Measurements from ENCODE around the gene CGNL1. TPM values are rescaled to one million over a fixed set of nuclear protein-coding genes. Genes with fewer than 3 reads are reported as not detected.
A peak's percentile ranks its signal among the peaks of the same experiment; 100 is the strongest.

The CGNL1 gene
- polyA plus RNA-seq, 2 of the 4 experiments (the other 2 are of a cell fraction) = 1.4 to 1.8 TPM

DNA sequence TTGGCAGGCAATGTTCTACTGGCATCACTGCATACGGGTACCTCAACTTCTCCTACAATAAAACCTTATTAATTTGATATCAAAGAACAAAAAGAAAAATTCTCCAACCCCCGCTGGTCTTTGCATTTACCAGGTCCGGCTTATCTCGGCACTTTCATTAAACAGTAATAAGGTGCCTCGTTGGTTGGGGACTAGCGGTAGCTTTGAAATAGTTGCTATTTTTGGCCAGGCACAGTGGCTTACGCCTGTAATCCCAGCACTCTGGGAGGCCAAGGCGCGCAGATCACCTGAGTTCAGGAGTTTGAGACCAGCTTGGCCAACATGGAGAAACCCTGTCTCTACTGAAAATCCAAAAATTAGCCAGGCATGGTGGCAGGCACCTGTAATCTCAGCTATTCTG, 32.0 kb upstream of the CGNL1 start:
- ATAC-seq (no peak), DNase-seq (ENCODE audit: low read depth in 1 of 2, low spot score in 1 of 2) (no peak), FAIRE-seq (no peak)
- no peak overlapping the region for H3K4me2 ChIP-seq
- H3K27ac ChIP-seq = no peak overlapping the region
- H3K4me1 ChIP-seq = 0 out of 3 replicates have a peak, but pooled peaks cover 4% of the 10 kb centered on the region
- H3K9me3 ChIP-seq = no peaks in the 10 kb centered on the region
- 87% methylated on average over 9 of the region's 9 CpGs for WGBS (ENCODE audit: missing lambda C conversion rate)
- POLR2A ChIA-PET = no interaction called here
- CTCF ChIA-PET = interaction anchor here (0.9 to 17.5 kb wide), 8 partner anchors 9 to 216 kb away, joined by 3 to 512 read pairs (median 104); partner anchors contain the start of gene CGNL1
- TF ChIP-seq, protein P1, sequence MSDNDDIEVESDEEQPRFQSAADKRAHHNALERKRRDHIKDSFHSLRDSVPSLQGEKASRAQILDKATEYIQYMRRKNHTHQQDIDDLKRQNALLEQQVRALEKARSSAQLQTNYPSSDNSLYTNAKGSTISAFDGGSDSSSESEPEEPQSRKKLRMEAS (IDR thresholded peaks at IDR 0.05) = no peak
- TF ChIP-seq, protein P2, sequence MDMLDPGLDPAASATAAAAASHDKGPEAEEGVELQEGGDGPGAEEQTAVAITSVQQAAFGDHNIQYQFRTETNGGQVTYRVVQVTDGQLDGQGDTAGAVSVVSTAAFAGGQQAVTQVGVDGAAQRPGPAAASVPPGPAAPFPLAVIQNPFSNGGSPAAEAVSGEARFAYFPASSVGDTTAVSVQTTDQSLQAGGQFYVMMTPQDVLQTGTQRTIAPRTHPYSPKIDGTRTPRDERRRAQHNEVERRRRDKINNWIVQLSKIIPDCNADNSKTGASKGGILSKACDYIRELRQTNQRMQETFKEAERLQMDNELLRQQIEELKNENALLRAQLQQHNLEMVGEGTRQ (IDR thresholded peaks at IDR 0.05) = no peak
- TF ChIP-seq EP300 (IDR thresholded peaks at IDR 0.05) (no peak), RAD21 (conservative IDR thresholded peaks at IDR 0.05 in 1 of 2, IDR thresholded peaks at IDR 0.05 in 1 of 2) (no peak), SMC3 (IDR thresholded peaks at IDR 0.05) (no peak), MYC (IDR thresholded peaks at IDR 0.05; ENCODE audit: borderline replicate concordance, low read length) (no peak), KDM1A (IDR thresholded peaks at IDR 0.05; ENCODE audit: low read depth) (no peak), EHF (CRISPR knock-in tag; IDR thresholded peaks at IDR 0.05) (no peak), FOSL2 (IDR thresholded peaks at IDR 0.05) (no peak), FOSL2 (CRISPR knock-in tag; IDR thresholded peaks at IDR 0.05) (no peak), HDAC2 (IDR thresholded peaks at IDR 0.05) (no peak), ZFP36 (IDR thresholded peaks at IDR 0.05; ENCODE audit: borderline replicate concordance, partially characterized antibody) (no peak)
- TF ChIP-seq, protein P3, sequence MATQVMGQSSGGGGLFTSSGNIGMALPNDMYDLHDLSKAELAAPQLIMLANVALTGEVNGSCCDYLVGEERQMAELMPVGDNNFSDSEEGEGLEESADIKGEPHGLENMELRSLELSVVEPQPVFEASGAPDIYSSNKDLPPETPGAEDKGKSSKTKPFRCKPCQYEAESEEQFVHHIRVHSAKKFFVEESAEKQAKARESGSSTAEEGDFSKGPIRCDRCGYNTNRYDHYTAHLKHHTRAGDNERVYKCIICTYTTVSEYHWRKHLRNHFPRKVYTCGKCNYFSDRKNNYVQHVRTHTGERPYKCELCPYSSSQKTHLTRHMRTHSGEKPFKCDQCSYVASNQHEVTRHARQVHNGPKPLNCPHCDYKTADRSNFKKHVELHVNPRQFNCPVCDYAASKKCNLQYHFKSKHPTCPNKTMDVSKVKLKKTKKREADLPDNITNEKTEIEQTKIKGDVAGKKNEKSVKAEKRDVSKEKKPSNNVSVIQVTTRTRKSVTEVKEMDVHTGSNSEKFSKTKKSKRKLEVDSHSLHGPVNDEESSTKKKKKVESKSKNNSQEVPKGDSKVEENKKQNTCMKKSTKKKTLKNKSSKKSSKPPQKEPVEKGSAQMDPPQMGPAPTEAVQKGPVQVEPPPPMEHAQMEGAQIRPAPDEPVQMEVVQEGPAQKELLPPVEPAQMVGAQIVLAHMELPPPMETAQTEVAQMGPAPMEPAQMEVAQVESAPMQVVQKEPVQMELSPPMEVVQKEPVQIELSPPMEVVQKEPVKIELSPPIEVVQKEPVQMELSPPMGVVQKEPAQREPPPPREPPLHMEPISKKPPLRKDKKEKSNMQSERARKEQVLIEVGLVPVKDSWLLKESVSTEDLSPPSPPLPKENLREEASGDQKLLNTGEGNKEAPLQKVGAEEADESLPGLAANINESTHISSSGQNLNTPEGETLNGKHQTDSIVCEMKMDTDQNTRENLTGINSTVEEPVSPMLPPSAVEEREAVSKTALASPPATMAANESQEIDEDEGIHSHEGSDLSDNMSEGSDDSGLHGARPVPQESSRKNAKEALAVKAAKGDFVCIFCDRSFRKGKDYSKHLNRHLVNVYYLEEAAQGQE (IDR thresholded peaks at IDR 0.05) = no peak
- TF ChIP-seq, protein P4, sequence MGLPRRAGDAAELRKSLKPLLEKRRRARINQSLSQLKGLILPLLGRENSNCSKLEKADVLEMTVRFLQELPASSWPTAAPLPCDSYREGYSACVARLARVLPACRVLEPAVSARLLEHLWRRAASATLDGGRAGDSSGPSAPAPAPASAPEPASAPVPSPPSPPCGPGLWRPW (IDR thresholded peaks at IDR 0.05) = no peak
- TF ChIP-seq, protein P5, sequence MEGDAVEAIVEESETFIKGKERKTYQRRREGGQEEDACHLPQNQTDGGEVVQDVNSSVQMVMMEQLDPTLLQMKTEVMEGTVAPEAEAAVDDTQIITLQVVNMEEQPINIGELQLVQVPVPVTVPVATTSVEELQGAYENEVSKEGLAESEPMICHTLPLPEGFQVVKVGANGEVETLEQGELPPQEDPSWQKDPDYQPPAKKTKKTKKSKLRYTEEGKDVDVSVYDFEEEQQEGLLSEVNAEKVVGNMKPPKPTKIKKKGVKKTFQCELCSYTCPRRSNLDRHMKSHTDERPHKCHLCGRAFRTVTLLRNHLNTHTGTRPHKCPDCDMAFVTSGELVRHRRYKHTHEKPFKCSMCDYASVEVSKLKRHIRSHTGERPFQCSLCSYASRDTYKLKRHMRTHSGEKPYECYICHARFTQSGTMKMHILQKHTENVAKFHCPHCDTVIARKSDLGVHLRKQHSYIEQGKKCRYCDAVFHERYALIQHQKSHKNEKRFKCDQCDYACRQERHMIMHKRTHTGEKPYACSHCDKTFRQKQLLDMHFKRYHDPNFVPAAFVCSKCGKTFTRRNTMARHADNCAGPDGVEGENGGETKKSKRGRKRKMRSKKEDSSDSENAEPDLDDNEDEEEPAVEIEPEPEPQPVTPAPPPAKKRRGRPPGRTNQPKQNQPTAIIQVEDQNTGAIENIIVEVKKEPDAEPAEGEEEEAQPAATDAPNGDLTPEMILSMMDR (IDR thresholded peaks at IDR 0.05) = no peak
- TF ChIP-seq, protein P6, sequence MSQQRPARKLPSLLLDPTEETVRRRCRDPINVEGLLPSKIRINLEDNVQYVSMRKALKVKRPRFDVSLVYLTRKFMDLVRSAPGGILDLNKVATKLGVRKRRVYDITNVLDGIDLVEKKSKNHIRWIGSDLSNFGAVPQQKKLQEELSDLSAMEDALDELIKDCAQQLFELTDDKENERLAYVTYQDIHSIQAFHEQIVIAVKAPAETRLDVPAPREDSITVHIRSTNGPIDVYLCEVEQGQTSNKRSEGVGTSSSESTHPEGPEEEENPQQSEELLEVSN (IDR thresholded peaks at IDR 0.05; ENCODE audit: borderline replicate concordance, low read depth) = no peak
- TF ChIP-seq, protein P7, sequence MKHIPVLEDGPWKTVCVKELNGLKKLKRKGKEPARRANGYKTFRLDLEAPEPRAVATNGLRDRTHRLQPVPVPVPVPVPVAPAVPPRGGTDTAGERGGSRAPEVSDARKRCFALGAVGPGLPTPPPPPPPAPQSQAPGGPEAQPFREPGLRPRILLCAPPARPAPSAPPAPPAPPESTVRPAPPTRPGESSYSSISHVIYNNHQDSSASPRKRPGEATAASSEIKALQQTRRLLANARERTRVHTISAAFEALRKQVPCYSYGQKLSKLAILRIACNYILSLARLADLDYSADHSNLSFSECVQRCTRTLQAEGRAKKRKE (CRISPR knock-in tag; IDR thresholded peaks at IDR 0.05; ENCODE audit: low read depth) = no peak
- no peak overlapping the region for H3K4me3 ChIP-seq

DNA sequence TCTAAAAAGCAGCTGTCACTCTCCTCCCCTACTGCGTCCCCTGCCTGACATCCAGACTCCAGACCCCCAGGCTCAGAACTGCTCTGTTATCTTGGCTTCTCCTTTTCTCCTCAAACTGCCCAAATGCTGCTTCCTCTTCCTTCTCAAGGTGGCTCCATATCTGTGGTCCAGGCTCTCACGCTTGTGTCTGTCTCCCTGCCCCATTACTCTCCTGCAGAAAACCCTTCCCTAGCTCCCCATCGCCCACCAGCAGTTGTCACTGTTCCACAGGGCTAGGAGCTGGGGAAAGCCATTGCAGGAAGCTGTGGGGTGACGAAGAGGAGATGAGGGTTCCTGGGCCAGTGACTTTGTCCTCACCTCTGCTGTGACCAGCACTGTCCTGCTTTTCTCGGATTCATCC, 30.7 kb upstream of the CGNL1 start:
- ChIA-PET POLR2A (no interaction called here), CTCF (interaction anchor here (0.6 to 17.5 kb wide), 19 partner anchors 8 to 266 kb away, joined by 3 to 512 read pairs (median 4); partner anchors contain the start of gene CGNL1)
- Histone ChIP-seq H3K4me2 (no peak overlapping the region), H3K4me3 (no peak overlapping the region), H3K4me1 (0 out of 3 replicates have a peak, but pooled peaks cover 4% of the 10 kb centered on the region), H3K9me3 (no peaks in the 10 kb centered on the region), H3K27ac (no peak overlapping the region)
- ATAC-seq = peak; percentile 58 to 79; a peak in 3 of 6 replicates
- DNase-seq (ENCODE audit: low read depth in 1 of 2, low spot score in 1 of 2) = peak in 1 of 2 experiments; percentile 34
- WGBS (ENCODE audit: missing lambda C conversion rate) = 81% methylated on average over 5 of the region's 5 CpGs
- no peak for FAIRE-seq
- peak; percentile 54; the same call in 2 of the 3 replicates for TF ChIP-seq SMC3 (IDR thresholded peaks at IDR 0.05)
- TF ChIP-seq HOXB5 (CRISPR knock-in tag; IDR thresholded peaks at IDR 0.05) = no peak
- no peak for TF ChIP-seq RCOR1 (IDR thresholded peaks at IDR 0.05; ENCODE audit: low read depth, low read length)
- peak; percentile 52 to 80; a peak in 4 of 5 replicates for TF ChIP-seq RAD21 (conservative IDR thresholded peaks at IDR 0.05 in 1 of 2, IDR thresholded peaks at IDR 0.05 in 1 of 2)
- TF ChIP-seq, protein P5 (IDR thresholded peaks at IDR 0.05) = peak; percentile 32; the same call in 2 of the 3 replicates
